ENCODE measurements around the gene MIPEP.

GRCh38 chr13:23850134-23850533, 39.1 kb downstream of the MIPEP start:
- TF ChIP-seq YY1 (IDR thresholded peaks at IDR 0.05; ENCODE audit: low read depth) (no peak), RAD21 (IDR thresholded peaks at IDR 0.05; ENCODE audit: low read depth) (no peak), REST (IDR thresholded peaks at IDR 0.05; ENCODE audit: low read depth) (no peak), MAX (IDR thresholded peaks at IDR 0.05) (no peak), CEBPB (IDR thresholded peaks at IDR 0.05) (no peak)
- TF ChIP-seq, protein P1, sequence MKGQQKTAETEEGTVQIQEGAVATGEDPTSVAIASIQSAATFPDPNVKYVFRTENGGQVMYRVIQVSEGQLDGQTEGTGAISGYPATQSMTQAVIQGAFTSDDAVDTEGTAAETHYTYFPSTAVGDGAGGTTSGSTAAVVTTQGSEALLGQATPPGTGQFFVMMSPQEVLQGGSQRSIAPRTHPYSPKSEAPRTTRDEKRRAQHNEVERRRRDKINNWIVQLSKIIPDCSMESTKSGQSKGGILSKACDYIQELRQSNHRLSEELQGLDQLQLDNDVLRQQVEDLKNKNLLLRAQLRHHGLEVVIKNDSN (IDR thresholded peaks at IDR 0.05): no peak
